Stomach (tissue), 9 donors: ENCODE results near the gene MRGPRG. TPM values are rescaled to one million over a fixed set of nuclear protein-coding genes. Genes with fewer than 3 reads are reported as not detected.
A peak's percentile ranks its signal among the peaks of the same experiment; 100 is the strongest.

Experiments used
- DNase-seq, 2 donors: peaks; one replicate each; pipeline versions ENCODE4 v3.0.0 to v3.0.0-alpha.2; 2013 to 2019
- H3K27ac ChIP-seq, 5 donors: fragments of 200-600 bp in 4 of 5; sonication (generic) in 4 of 5; one replicate each; pipeline ENCODE4 v1.5.1; 2013 to 2019; ENCODE audit warnings: mild to moderate bottlenecking in 1 of 5, moderate library complexity in 1 of 5
- H3K27me3 ChIP-seq, 3 donors: fragments of 200-600 bp; sonication (generic); one replicate each; pipeline ENCODE4 v1.5.1; 2017 to 2019; ENCODE audit warnings: mixed run types in 1 of 3
- H3K36me3 ChIP-seq, 4 donors: fragments of 200-600 bp; sonication (generic); 1 replicate in 3 of 4; 2 replicates in 1 of 4; pipeline ENCODE4 v1.5.1; 2016 to 2019
- H3K4me1 ChIP-seq, 4 donors: fragments of 200-600 bp; sonication (generic); one replicate each; pipeline ENCODE4 v1.5.1; 2016 to 2019
- H3K4me3 ChIP-seq, 4 donors: fragments of 200-600 bp; sonication (generic) in 3 of 4; one replicate each; pipeline ENCODE4 v1.5.1; 2016 to 2019; ENCODE audit warnings: mild to moderate bottlenecking in 1 of 4
- H3K9me3 ChIP-seq, 4 donors: fragments of 200-600 bp; sonication (generic); one replicate each; pipeline ENCODE4 v1.5.1; 2016 to 2019
- EP300 ChIP-seq: sonication (generic); formaldehyde crosslinking; IDR thresholded peaks from one replicate; pipeline ENCODE4 v1.6.1; 2017; ENCODE audit warnings: antibody characterized with exemption
- POLR2A ChIP-seq, 4 donors: fragments of 450-650 bp; IDR thresholded peaks; one replicate each; pipeline ENCODE4 v1.6.1; 2016; ENCODE audit warnings: antibody characterized with exemption in 4 of 4, control low read depth in 2 of 4, mild to moderate bottlenecking in 1 of 4, moderate library complexity in 1 of 4
- POLR2AphosphoS5 ChIP-seq, 3 donors: sonication (generic); formaldehyde crosslinking; IDR thresholded peaks; one replicate each; pipeline ENCODE4 v1.6.1; 2016; ENCODE audit warnings: antibody characterized with exemption in 3 of 3
- WGBS, 5 donors: extraction: QIAGEN DNeasy Blood & Tissue Kit in 3 of 5; methylation state at CpG; one replicate each; pipeline versions ENCODE4 v1.1.5 to v1.1.7; 2013 to 2018; 5-methylcytosine and 5-hydroxymethylcytosine counted together
- intact Hi-C: fragments of 100-400 bp; cut with DNase I; formaldehyde crosslinking; loops from one replicate; pipeline ENCODE4 v1.15.1; 2023; ENCODE audit warnings: low total_unique reads
- polyA plus RNA-seq, 3 donors: library from polyadenylated mRNA; stranded (reverse); fragments of 200-250 nt; gene quantifications; one replicate each; pipeline ENCODE4 v1.2.3, GENCODE V29; 2013
- total RNA-seq, 5 donors: library from RNA; depleted of rRNA; stranded (reverse); fragments of >200 nt; gene quantifications; one replicate each; pipeline versions ENCODE4 v1.1.0 to v1.2.3, GENCODE V29; 2014 to 2016
- TF ChIP-seq, protein P1 (sequence below), 7 experiments: fragments of 450-650 bp in 4 of 7; fragments of 200-600 bp in 3 of 7; sonication (generic) in 3 of 7; IDR thresholded peaks; one replicate each; pipeline ENCODE4 v1.5.1; 2016 to 2019; ENCODE audit warnings: antibody characterized with exemption in 7 of 7, control low read depth in 2 of 7, mild to moderate bottlenecking in 1 of 7
- donor health status: healthy with polysubstance abuse.
- donor health status: Bipolar disorder and iron deficiency.
- donor health status: healthy.

MRGPRG gene
- total and polyA plus RNA-seq, 8 donors = not detected

DNA sequence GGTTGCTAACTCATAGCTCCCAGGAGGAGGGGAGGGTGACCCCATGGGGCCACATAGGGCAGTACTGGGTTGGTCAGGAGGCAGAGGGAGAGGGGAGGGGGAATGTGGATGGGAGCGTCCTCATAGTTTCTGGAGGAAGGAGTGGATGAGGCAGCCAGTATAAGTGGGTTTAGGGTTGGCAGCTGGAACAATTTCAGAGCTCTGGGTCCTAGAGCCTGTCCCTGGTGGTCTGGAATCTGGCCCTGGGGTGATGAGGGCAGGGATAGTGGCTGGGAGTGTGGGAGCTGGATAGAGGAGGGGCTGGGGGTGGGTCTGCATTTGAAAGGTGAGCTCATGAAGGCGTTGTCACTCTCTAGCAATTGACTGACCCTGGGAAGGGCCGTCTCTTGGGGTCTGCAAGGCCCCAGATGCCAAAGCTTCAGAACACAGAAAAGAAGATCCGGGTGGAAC is 5.3 kb upstream of the MRGPRG start:
- intact Hi-C loops = no loop called here
- TF ChIP-seq EP300 = no peak
- no peak for TF ChIP-seq POLR2A (IDR thresholded peaks at IDR 0.05)
- no peaks in the 10 kb centered on the region for H3K4me1 ChIP-seq
- H3K27ac ChIP-seq = no peak overlapping the region
- 41 to 59% (median 53%) methylated on average over 4 of the region's 4 CpGs for WGBS, 5 donors
- H3K9me3 ChIP-seq = no peaks in the 10 kb centered on the region
- H3K36me3 ChIP-seq = no peaks in the 10 kb centered on the region
- DNase-seq = peak in 1 of 2 donors; percentile 1
- no peak overlapping the region for H3K4me3 ChIP-seq
- peaks cover 0 to 83% (median 43%) of the 10 kb centered on the region in 3 donors for H3K27me3 ChIP-seq

DNA sequence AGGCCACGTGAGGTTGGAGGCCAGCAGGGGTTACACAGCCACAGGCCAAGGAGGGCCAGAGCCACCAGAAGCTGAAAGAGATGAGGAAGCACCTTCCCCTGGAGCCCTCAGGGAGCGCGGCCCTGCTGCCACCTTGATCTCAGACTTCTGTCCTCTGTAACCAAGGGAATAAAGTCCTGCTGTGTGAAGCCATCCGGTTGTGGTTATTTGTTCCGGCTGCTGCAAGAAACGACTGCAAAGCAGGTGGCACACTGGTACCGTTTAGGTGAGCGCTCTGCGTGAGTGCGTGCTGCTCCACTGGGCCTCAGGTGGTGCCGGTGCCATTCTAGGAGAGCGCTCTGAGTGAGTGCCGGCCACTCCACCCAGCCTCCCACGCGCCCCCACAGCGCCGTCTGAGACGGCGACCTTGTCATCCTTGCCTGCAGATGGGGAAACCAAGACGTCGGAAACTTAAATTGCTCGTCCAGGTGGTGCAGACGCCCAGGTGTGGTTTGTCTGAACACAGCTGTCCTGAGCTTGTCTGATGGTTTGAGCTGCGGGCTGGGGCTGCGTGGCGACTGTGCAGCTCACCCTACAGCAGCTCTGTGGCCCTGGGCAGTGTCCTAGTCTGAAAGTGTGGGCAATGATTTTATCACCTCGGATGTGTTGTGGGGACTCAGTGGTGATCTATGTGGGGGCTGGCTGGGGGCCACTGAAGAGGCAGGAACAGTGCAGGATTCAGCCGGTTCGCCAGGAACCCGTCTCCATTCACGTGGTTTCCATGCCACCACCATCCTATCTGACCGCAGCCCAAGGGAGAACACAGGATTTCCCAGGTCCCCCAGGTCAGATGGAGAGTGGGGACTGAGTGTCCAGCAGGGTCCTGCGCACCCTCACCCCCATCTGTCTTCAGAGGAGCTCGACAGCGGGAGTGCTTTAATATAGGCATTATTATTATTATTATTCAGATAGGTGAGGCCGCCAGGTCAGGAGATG is 4.6 kb upstream of the MRGPRG start:
- Histone ChIP-seq H3K27ac (no peak overlapping the region), H3K4me1 (no peaks in the 10 kb centered on the region), H3K27me3 (peaks cover 0 to 83% (median 45%) of the 10 kb centered on the region in 3 donors), H3K4me3 (no peak overlapping the region), H3K9me3 (no peaks in the 10 kb centered on the region), H3K36me3 (no peaks in the 10 kb centered on the region)
- WGBS, 5 donors = 69 to 79% (median 79%) methylated on average over 30 to 36 of the region's 36 CpGs
- TF ChIP-seq, protein P1, sequence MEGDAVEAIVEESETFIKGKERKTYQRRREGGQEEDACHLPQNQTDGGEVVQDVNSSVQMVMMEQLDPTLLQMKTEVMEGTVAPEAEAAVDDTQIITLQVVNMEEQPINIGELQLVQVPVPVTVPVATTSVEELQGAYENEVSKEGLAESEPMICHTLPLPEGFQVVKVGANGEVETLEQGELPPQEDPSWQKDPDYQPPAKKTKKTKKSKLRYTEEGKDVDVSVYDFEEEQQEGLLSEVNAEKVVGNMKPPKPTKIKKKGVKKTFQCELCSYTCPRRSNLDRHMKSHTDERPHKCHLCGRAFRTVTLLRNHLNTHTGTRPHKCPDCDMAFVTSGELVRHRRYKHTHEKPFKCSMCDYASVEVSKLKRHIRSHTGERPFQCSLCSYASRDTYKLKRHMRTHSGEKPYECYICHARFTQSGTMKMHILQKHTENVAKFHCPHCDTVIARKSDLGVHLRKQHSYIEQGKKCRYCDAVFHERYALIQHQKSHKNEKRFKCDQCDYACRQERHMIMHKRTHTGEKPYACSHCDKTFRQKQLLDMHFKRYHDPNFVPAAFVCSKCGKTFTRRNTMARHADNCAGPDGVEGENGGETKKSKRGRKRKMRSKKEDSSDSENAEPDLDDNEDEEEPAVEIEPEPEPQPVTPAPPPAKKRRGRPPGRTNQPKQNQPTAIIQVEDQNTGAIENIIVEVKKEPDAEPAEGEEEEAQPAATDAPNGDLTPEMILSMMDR (IDR thresholded peaks at IDR 0.05) = no peak
- no peak for TF ChIP-seq POLR2A (IDR thresholded peaks at IDR 0.05)
- peak; percentile 4 to 17 for DNase-seq
- intact Hi-C loops = no loop called here

DNA sequence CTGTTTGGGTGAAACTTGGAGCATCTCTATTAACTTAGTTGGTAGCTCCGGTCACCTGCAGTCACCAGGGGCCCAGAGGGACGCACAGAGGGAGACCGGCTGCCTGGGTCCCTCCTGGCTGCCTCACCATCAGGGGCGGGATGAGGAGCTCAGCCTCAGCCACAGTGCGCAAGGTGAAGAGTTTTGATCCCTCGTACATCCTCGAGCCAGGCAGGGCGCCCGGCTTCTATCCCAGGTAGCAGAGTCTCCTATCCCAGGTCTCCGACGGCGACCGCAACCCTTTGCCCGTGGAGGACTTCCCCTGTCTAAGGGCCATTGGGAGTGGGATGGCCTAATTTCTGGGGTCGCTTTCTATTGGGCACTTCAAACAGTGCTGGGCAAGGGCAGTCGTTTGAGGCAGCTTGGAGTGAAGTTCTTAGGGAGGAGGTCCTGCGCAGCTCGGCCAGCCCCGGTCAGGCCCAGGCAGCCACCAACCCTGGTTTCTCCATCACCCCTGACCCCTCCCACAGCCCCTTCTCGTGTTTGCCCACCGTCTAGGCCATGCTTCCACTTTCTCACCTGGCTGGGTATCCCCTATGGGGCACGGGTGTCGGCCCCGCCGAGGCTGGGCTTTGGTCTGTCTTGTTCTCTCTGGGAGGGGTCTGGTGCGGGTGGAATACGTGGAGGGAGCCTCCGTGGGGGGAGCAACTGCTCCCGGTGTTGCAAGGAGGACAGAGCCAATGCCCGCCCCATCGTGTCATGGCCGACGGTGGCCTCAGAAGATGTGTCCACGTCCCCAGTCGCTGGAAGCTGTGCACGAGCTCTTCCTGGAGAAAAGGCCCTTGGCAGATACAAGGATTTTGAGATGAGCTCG is 3.6 kb upstream of the MRGPRG start:
- intact Hi-C loops = no loop called here
- Histone ChIP-seq H3K4me3 (no peak overlapping the region), H3K36me3 (no peaks in the 10 kb centered on the region), H3K4me1 (peaks cover 0 to 2% (median 1%) of the 10 kb centered on the region in 4 donors), H3K27ac (no peak overlapping the region), H3K9me3 (no peaks in the 10 kb centered on the region), H3K27me3 (peaks cover 0 to 84% (median 55%) of the 10 kb centered on the region in 3 donors)
- DNase-seq = peak in 1 of 2 donors; percentile 20
- 78 to 84% (median 79%) methylated on average over 33 to 37 of the region's 37 CpGs for WGBS, 5 donors
- TF ChIP-seq POLR2A (IDR thresholded peaks at IDR 0.05) = no peak
- TF ChIP-seq, protein P1 (IDR thresholded peaks at IDR 0.05) = no peak
- TF ChIP-seq POLR2AphosphoS5 (IDR thresholded peaks at IDR 0.05) = no peak
- no peak for TF ChIP-seq EP300

DNA sequence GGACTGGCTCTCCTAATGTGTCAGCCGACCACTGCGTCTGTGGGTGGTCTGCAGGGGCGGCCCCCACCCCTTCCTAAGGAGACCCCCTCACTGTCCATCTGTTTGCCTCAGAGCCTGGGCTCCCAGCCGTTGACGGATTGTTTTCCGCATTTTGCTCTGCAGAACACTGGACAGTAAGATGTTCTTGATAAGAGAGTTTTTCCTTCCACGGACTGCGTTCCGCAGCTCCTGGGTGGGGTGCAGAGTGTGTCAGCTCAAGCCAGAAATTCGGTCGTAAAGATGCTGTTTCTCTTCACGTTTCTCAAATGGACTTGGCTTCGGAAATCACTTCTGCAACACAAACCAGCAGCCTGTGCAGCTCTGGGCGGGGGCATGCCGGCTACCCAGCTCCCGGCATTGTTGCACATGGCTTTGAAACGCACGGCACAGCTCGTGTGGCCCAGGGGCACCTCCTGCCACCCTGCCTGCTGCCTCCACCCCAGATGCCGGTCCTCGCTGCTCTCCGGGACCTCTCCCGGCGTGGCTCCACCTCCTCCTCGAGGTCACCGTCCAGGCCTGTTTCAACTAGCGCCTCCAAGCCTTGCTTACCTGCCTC is 2.9 kb upstream of the MRGPRG start:
- intact Hi-C loops = no loop called here
- H3K36me3 ChIP-seq = no peaks in the 10 kb centered on the region
- no peak overlapping the region for H3K27ac ChIP-seq
- WGBS, 5 donors = 47 to 69% (median 57%) methylated on average over 12 to 27 of the region's 27 CpGs
- DNase-seq = peak in 1 of 2 donors; percentile 20
- H3K4me3 ChIP-seq = no peak overlapping the region
- TF ChIP-seq POLR2AphosphoS5 (IDR thresholded peaks at IDR 0.05) = no peak
- TF ChIP-seq POLR2A (IDR thresholded peaks at IDR 0.05) = no peak
- TF ChIP-seq, protein P1 (IDR thresholded peaks at IDR 0.05) = no peak
- no peak for TF ChIP-seq EP300
- peaks cover 0 to 86% (median 60%) of the 10 kb centered on the region in 3 donors for H3K27me3 ChIP-seq
- peaks cover 0 to 6% (median 3%) of the 10 kb centered on the region in 4 donors for H3K4me1 ChIP-seq
- no peaks in the 10 kb centered on the region for H3K9me3 ChIP-seq
